K562 (cell line): ENCODE measurements around the gene PMM1. TPM values are rescaled to one million over a fixed set of nuclear protein-coding genes. Genes with fewer than 3 reads are reported as not detected.

Experiments used
- ATF4 ChIP-seq: fragments of 450-650 bp; formaldehyde crosslinking; IDR thresholded peaks from 2 replicates; pipeline ENCODE4 v1.4.0; 2022; ENCODE audit warnings: mild to moderate bottlenecking, moderate library complexity
- CTBP1 ChIP-seq: fragments of 450-650 bp; IDR thresholded peaks from 2 replicates; pipeline ENCODE4 v1.6.1; 2016; ENCODE audit warnings: borderline replicate concordance
- ELK1 ChIP-seq: sonication (generic); formaldehyde crosslinking; IDR thresholded peaks from 2 replicates; pipeline ENCODE4 v1.8.1; 2022; ENCODE audit warnings: missing genetic modification reagents
- MTA3 ChIP-seq: fragments of 450-650 bp; formaldehyde crosslinking; IDR thresholded peaks from 2 replicates; pipeline ENCODE4 v1.6.1; 2017; ENCODE audit warnings: mild to moderate bottlenecking, borderline replicate concordance
- POLR2G ChIP-seq: fragments of 200-400 bp; formaldehyde crosslinking; IDR thresholded peaks from 2 replicates; pipeline ENCODE4 v1.6.1; 2017; ENCODE audit warnings: low read depth, mild to moderate bottlenecking, antibody characterized with exemption, low read length, moderate library complexity
- SP2 ChIP-seq: IDR thresholded peaks from 2 replicates; pipeline ENCODE4 v1.6.1; 2011; ENCODE audit warnings: mild to moderate bottlenecking, low read depth, low read length, moderate library complexity; ENCODE audit not compliant: poor library complexity, severe bottlenecking; ENCODE audit errors: extremely low read depth
- STAG1 ChIP-seq: sonication (generic); formaldehyde crosslinking; IDR thresholded peaks from 2 replicates; pipeline ENCODE4 v1.5.0; 2020; ENCODE audit warnings: missing genetic modification reagents, borderline replicate concordance
- THRB ChIP-seq: fragments of 450-650 bp; formaldehyde crosslinking; conservative IDR thresholded peaks from 2 replicates; pipeline ENCODE4 v1.4.0; 2022; ENCODE audit warnings: mild to moderate bottlenecking, missing genetic modification characterization
- TOE1 ChIP-seq, 2 experiments: fragments of 450-650 bp in 1 of 2; sonication (generic) in 1 of 2; formaldehyde crosslinking in 1 of 2; IDR thresholded peaks; 2 replicates each; pipeline versions ENCODE4 v1.7.1 to v1.8.0; 2016 to 2022; ENCODE audit warnings: borderline replicate concordance in 2 of 2, mild to moderate bottlenecking in 2 of 2, antibody characterized with exemption in 1 of 2, inconsistent platforms in 1 of 2, low read depth in 1 of 2, missing genetic modification reagents in 1 of 2, moderate library complexity in 1 of 2
- VEZF1 ChIP-seq: fragments of 200-800 bp; sonication (Bioruptor generic); IDR thresholded peaks from 2 replicates; pipeline ENCODE4 v1.6.1; 2017; ENCODE audit warnings: missing genetic modification characterization, missing compliant biosample characterization
- XRCC4 ChIP-seq: IDR thresholded peaks from one replicate; pipeline ENCODE4 v1.6.1; 2011; ENCODE audit not compliant: insufficient read depth, insufficient read length; ENCODE audit errors: extremely low read depth
- ZNF766 ChIP-seq: fragments of 200-800 bp; sonication (Bioruptor generic); conservative IDR thresholded peaks from 2 replicates; pipeline ENCODE4 v1.6.1; 2016; ENCODE audit warnings: missing genetic modification characterization, missing compliant biosample characterization
- polyA plus RNA-seq, 8 experiments: library from polyadenylated mRNA; depleted of rRNA in 4 of 8; stranded (reverse) in 5 of 8; unstranded in 3 of 8; fragments of >200 nt; fragmentation: Nextera tagmentation in 2 of 8; fragmentation: Illumina TruSeq in 1 of 8; extraction: Ambion mirVana in 2 of 8; extraction: Trizol in 1 of 8; gene quantifications; 2 replicates each; pipeline versions ENCODE4 v1.2.1 to v1.2.3, GENCODE V29; 2011 to 2014; ENCODE audit warnings: inconsistent platforms in 1 of 8, missing spikeins in 1 of 8
- total RNA-seq, 7 experiments: library from RNA; depleted of rRNA in 6 of 7; stranded (reverse); fragments of >200 nt in 6 of 7; fragmentation: Illumina TruSeq in 2 of 7; extraction: Trizol in 2 of 7; gene quantifications; 2 replicates each; pipeline versions ENCODE4 v1.2.1 to v1.2.3, GENCODE V29; 2011 to 2021; ENCODE audit warnings: low replicate concordance in 1 of 7

PMM1 gene
- total and polyA plus RNA-seq, 9 of the 15 experiments (the other 6 are each of a cell fraction or from before 2014, with no cell fraction given), result 10.2 to 31.7 (median 20.3) TPM

GRCh38 chr22:41589391-41590241 is at the start of gene PMM1 (continued):
- TF ChIP-seq CTBP1, result peak; percentile 51; the same call in 1 of the 2 replicates
- no peak for TF ChIP-seq ELK1 (CRISPR knock-in tag)
- TF ChIP-seq SP2, result no peak
- TF ChIP-seq STAG1, result 0 out of 2 replicates have a peak, but pooled peaks have one; percentile 18
- TF ChIP-seq THRB (CRISPR knock-in tag), result no peak
- no peak for TF ChIP-seq XRCC4
- 0 out of 2 replicates have a peak, but pooled peaks have one; percentile 40 for TF ChIP-seq ATF4 (CRISPR knock-in tag)
- peak; percentile 26; the same call in 1 of the 2 replicates for TF ChIP-seq MTA3
- TF ChIP-seq POLR2G, result peak; percentile 95
- no peak for TF ChIP-seq ZNF766 (CRISPR knock-in tag)
- peak; percentile 82; the same call in 1 of the 2 replicates for TF ChIP-seq VEZF1
- TF ChIP-seq TOE1 (IDR thresholded peaks at IDR 0.05; ENCODE audit: borderline replicate concordance), result no peak
- no peak for TF ChIP-seq TOE1 (CRISPR knock-in tag; IDR thresholded peaks at IDR 0.05; ENCODE audit: borderline replicate concordance, low read depth)
